ENCODE results near the gene AMY2A.
"Not testable (repeated sequence)": the region's sequence is repeated elsewhere in the genome, so short reads cannot be mapped to it uniquely, and the experiment has no call there.

The AMY2A gene

DNA sequence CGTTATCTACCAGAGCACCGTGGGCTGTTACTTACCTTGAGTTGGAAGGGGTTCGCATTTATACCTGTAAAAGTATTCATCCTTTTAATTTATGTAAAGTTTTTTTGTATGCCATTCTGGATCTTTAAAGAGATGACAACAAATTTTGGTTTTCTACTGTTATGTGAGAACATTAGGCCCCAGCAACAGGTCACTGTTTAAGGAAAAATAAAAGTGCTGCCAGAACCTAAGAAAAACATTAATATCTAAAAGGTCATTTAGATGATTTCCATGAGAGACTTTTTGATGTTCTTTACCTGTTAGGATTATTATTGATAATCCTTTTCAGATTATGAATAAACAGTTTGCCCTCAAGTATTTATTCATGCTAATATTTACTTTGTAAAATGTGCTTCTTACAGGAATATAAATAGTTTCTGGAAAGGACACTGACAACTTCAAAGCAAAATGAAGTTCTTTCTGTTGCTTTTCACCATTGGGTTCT lies at the start of gene AMY2A:
Gene AMY2A (plus strand): TSS at position 434 of the 484 bp plus-strand sequence. CDS start 14 bp downstream, at position 448.
- not testable (repeated sequence) for H3K4me1 ChIP-seq (ENCODE audit: insufficient read depth, low read length); H3K36me3 ChIP-seq (ENCODE audit: insufficient read depth, low read length); H3K27me3 ChIP-seq (ENCODE audit: control insufficient read depth in 1 of 2, insufficient read depth in 2 of 2, low read length in 2 of 2); H3K9ac ChIP-seq (ENCODE audit: low read length); H3K9me3 ChIP-seq (ENCODE audit: low read length); H3K27ac ChIP-seq (ENCODE audit: low read depth, low read length); H3K4me3 ChIP-seq (ENCODE audit: low read depth in 1 of 2, low read length in 2 of 2)

GRCh38 chr1:103569493-103569892 lies 47.7 kb upstream of the AMY2A start:
- Histone ChIP-seq H3K36me3 (ENCODE audit: insufficient read depth, low read length) (no peaks in the 10 kb centered on the region), H3K4me1 (ENCODE audit: insufficient read depth, low read length) (no peaks in the 10 kb centered on the region), H3K27me3 (ENCODE audit: control insufficient read depth in 1 of 2, insufficient read depth in 2 of 2, low read length in 2 of 2) (no peaks in the 10 kb centered on the region), H3K27ac (ENCODE audit: low read depth, low read length) (no peak overlapping the region), H3K4me3 (ENCODE audit: low read depth in 1 of 2, low read length in 2 of 2) (no peak overlapping the region), H3K9ac (ENCODE audit: low read length) (no peak overlapping the region), H3K9me3 (ENCODE audit: low read length) (no peaks in the 10 kb centered on the region)

- H3K27ac ChIP-seq (ENCODE audit: low read depth, low read length); H3K27me3 ChIP-seq (ENCODE audit: control insufficient read depth in 1 of 2, insufficient read depth in 2 of 2, low read length in 2 of 2); H3K9ac ChIP-seq (ENCODE audit: low read length); H3K36me3 ChIP-seq (ENCODE audit: insufficient read depth, low read length); H3K4me1 ChIP-seq (ENCODE audit: insufficient read depth, low read length); H3K9me3 ChIP-seq (ENCODE audit: low read length); H3K4me3 ChIP-seq (ENCODE audit: low read depth in 1 of 2, low read length in 2 of 2): not testable (repeated sequence)
Observed at GRCh38 chr1:103571289-103571688, 45.9 kb upstream of the AMY2A start, which contains the start of gene AMY2B. TSS of gene AMY2B (plus strand) at chr1:103571589. CDS start at chr1:103571603, 14 bp downstream.

DNA sequence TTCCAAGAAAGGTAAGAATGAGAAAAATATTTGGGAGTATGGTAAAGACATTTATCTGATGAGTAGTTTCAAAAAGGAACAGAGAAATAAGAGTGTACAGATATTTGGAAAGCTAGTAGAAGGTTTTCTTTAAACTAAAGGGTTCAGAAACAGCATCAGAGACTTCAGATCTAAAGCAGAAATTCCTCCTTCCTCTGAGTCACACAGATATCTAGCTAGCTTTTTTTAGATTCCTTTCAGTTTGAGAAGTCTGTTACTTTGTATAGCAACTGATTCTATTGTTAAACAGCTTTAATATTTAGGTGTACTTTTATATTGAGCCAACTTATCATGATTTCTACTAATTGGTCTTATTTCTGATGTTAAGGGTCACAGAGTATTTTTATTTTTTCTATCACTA lies 41.2 kb upstream of the AMY2A start:
- Histone ChIP-seq H3K36me3 (ENCODE audit: insufficient read depth, low read length) (no peaks in the 10 kb centered on the region), H3K9me3 (ENCODE audit: low read length) (no peaks in the 10 kb centered on the region), H3K4me1 (ENCODE audit: insufficient read depth, low read length) (no peaks in the 10 kb centered on the region), H3K4me3 (ENCODE audit: low read depth in 1 of 2, low read length in 2 of 2) (no peak overlapping the region), H3K9ac (ENCODE audit: low read length) (no peak overlapping the region), H3K27me3 (ENCODE audit: control insufficient read depth in 1 of 2, insufficient read depth in 2 of 2, low read length in 2 of 2) (no peaks in the 10 kb centered on the region), H3K27ac (ENCODE audit: low read depth, low read length) (no peak overlapping the region)

GRCh38 chr1:103576784-103577183 lies 40.4 kb upstream of the AMY2A start:
- H3K27ac ChIP-seq (ENCODE audit: low read depth, low read length); H3K27me3 ChIP-seq (ENCODE audit: control insufficient read depth in 1 of 2, insufficient read depth in 2 of 2, low read length in 2 of 2); H3K36me3 ChIP-seq (ENCODE audit: insufficient read depth, low read length); H3K9me3 ChIP-seq (ENCODE audit: low read length); H3K4me1 ChIP-seq (ENCODE audit: insufficient read depth, low read length); H3K4me3 ChIP-seq (ENCODE audit: low read depth in 1 of 2, low read length in 2 of 2); H3K9ac ChIP-seq (ENCODE audit: low read length): not testable (repeated sequence)

DNA sequence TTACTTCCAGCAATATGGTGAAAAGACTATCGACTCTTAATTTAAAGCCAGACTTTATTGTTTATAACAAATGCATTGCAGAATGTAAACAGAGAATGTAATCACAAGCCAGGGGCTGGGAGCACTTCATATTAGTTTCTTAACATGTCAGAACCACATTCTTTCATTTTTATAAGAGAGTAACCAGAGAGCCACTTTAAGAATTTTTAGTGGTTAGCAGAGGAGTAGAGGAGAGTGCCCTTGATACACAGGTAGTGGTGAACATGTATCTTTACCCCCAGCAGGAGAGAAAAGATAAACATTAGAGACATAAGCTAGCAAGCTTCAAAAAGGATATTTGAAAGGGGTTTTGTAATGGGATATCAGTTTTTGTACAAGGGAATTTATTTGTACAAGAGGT lies 34.8 kb upstream of the AMY2A start:
- Histone ChIP-seq H3K4me1 (ENCODE audit: insufficient read depth, low read length) (no peaks in the 10 kb centered on the region), H3K4me3 (ENCODE audit: low read depth in 1 of 2, low read length in 2 of 2) (no peak overlapping the region), H3K27ac (ENCODE audit: low read depth, low read length) (no peak overlapping the region), H3K36me3 (ENCODE audit: insufficient read depth, low read length) (no peaks in the 10 kb centered on the region), H3K27me3 (ENCODE audit: control insufficient read depth in 1 of 2, insufficient read depth in 2 of 2, low read length in 2 of 2) (no peaks in the 10 kb centered on the region), H3K9me3 (ENCODE audit: low read length) (no peaks in the 10 kb centered on the region), H3K9ac (ENCODE audit: low read length) (no peak overlapping the region)

- Histone ChIP-seq H3K4me1 (ENCODE audit: insufficient read depth, low read length) (no peaks in the 10 kb centered on the region), H3K27me3 (ENCODE audit: control insufficient read depth in 1 of 2, insufficient read depth in 2 of 2, low read length in 2 of 2) (no peaks in the 10 kb centered on the region), H3K36me3 (ENCODE audit: insufficient read depth, low read length) (no peaks in the 10 kb centered on the region)
Observed at GRCh38 chr1:103583887-103584286, 33.3 kb upstream of the AMY2A start.

DNA sequence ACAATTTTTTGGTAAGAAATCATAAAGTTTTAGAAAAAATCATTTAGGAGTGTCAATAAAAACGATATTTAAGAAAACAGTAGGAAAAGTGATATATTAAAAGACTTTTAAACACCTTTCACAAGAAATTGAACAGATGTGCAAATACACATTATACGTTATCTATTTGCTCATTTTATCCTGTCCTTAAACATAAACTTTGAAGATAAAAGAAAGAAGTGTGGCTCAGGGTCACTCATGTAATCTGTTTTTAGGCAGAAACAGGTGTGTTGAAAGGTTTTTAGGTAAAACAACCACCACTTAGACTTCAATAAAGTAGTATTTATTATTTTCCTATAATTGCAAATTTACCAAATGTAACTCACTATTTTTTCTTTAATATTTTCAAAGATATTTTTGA lies 32.7 kb upstream of the AMY2A start:
- Histone ChIP-seq H3K4me3 (ENCODE audit: low read depth in 1 of 2, low read length in 2 of 2) (no peak overlapping the region), H3K9ac (ENCODE audit: low read length) (no peak overlapping the region), H3K4me1 (ENCODE audit: insufficient read depth, low read length) (no peaks in the 10 kb centered on the region), H3K36me3 (ENCODE audit: insufficient read depth, low read length) (no peaks in the 10 kb centered on the region), H3K27ac (ENCODE audit: low read depth, low read length) (no peak overlapping the region), H3K27me3 (ENCODE audit: control insufficient read depth in 1 of 2, insufficient read depth in 2 of 2, low read length in 2 of 2) (no peaks in the 10 kb centered on the region), H3K9me3 (ENCODE audit: low read length) (no peaks in the 10 kb centered on the region)

More at GRCh38 chr1:103583887-103584286, 33.3 kb upstream of the AMY2A start:
- Histone ChIP-seq H3K9ac (ENCODE audit: low read length) (no peak overlapping the region), H3K9me3 (ENCODE audit: low read length) (no peaks in the 10 kb centered on the region), H3K4me3 (ENCODE audit: low read depth in 1 of 2, low read length in 2 of 2) (no peak overlapping the region), H3K27ac (ENCODE audit: low read depth, low read length) (no peak overlapping the region)

- not testable (repeated sequence) for H3K9me3 ChIP-seq (ENCODE audit: low read length); H3K27me3 ChIP-seq (ENCODE audit: control insufficient read depth in 1 of 2, insufficient read depth in 2 of 2, low read length in 2 of 2); H3K36me3 ChIP-seq (ENCODE audit: insufficient read depth, low read length); H3K4me1 ChIP-seq (ENCODE audit: insufficient read depth, low read length); H3K9ac ChIP-seq (ENCODE audit: low read length); H3K27ac ChIP-seq (ENCODE audit: low read depth, low read length); H3K4me3 ChIP-seq (ENCODE audit: low read depth in 1 of 2, low read length in 2 of 2)
Observed at GRCh38 chr1:103602740-103603139, 14.5 kb upstream of the AMY2A start.

GRCh38 chr1:103616362-103616761 lies 865 bp upstream of the AMY2A start:
- Histone ChIP-seq H3K9ac (ENCODE audit: low read length) (no peak overlapping the region), H3K36me3 (ENCODE audit: insufficient read depth, low read length) (no peaks in the 10 kb centered on the region), H3K4me1 (ENCODE audit: insufficient read depth, low read length) (no peaks in the 10 kb centered on the region), H3K27me3 (ENCODE audit: control insufficient read depth in 1 of 2, insufficient read depth in 2 of 2, low read length in 2 of 2) (no peaks in the 10 kb centered on the region), H3K4me3 (ENCODE audit: low read depth in 1 of 2, low read length in 2 of 2) (no peak overlapping the region), H3K27ac (ENCODE audit: low read depth, low read length) (no peak overlapping the region), H3K9me3 (ENCODE audit: low read length) (no peaks in the 10 kb centered on the region)

DNA sequence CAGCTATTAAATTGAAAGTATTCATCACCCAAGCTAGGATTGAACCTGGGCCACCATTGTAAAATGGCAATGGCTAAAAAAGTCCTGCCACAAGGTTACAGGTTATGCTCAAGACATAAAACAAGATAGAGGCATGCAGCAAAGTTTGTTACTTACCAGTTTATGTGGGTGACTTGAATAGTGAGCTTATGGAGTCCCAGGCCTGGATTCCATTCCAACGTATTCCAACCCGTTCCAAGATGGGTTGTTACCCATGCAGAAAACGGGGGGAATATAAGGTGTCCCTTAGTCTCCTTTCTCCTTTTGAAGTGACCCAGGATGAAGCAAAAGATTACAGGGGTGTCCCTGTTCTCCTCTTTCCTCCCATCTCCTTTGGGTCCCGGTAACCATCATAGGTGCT lies 10.2 kb downstream of the AMY2A start:
- not testable (repeated sequence) for H3K36me3 ChIP-seq (ENCODE audit: insufficient read depth, low read length); H3K27ac ChIP-seq (ENCODE audit: low read depth, low read length); H3K4me3 ChIP-seq (ENCODE audit: low read depth in 1 of 2, low read length in 2 of 2); H3K27me3 ChIP-seq (ENCODE audit: control insufficient read depth in 1 of 2, insufficient read depth in 2 of 2, low read length in 2 of 2); H3K4me1 ChIP-seq (ENCODE audit: insufficient read depth, low read length); H3K9me3 ChIP-seq (ENCODE audit: low read length); H3K9ac ChIP-seq (ENCODE audit: low read length)

DNA sequence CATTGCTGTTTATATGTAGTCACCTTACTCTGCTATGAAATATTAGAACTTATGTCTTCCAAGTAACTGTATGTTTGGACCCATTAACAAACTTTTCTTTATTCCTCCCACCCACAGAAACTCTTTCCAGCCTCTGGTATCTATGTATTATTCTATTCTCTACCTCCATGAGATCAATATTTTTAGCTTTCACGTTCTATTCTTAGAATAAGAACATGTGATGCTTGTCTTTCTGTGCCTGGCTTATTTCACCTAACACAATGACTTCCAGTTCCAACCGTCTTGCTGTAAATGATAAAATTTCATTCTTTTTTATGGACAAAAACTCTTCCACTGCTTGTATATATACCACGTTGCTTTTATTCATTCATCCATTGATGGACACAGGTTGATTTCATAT lies 24.0 kb downstream of the AMY2A start:
- H3K4me1 ChIP-seq (ENCODE audit: insufficient read depth, low read length); H3K9me3 ChIP-seq (ENCODE audit: low read length); H3K27ac ChIP-seq (ENCODE audit: low read depth, low read length); H3K9ac ChIP-seq (ENCODE audit: low read length); H3K4me3 ChIP-seq (ENCODE audit: low read depth in 1 of 2, low read length in 2 of 2); H3K27me3 ChIP-seq (ENCODE audit: control insufficient read depth in 1 of 2, insufficient read depth in 2 of 2, low read length in 2 of 2); H3K36me3 ChIP-seq (ENCODE audit: insufficient read depth, low read length): not testable (repeated sequence)

All from muscle layer of colon (tissue), 2 donors.